LNCaP clone FGC (cell line): ENCODE data around the gene CYFIP1.
A peak's percentile ranks its signal among the peaks of the same experiment; 100 is the strongest.

Experiments
- DNase-seq: peaks from one replicate; pipeline ENCODE4 v3.0.0-alpha.2; 2011; ENCODE audit warnings: low read depth
- H3K4me3 ChIP-seq: 2 replicates; pipeline ENCODE4 v1.5.1; 2011; ENCODE audit warnings: mild to moderate bottlenecking, low read depth, low read length, control low read depth
- CTCF ChIP-seq: IDR thresholded peaks from 2 replicates; pipeline ENCODE4 v1.5.1; 2012; ENCODE audit warnings: mild to moderate bottlenecking; ENCODE audit not compliant: control insufficient read depth, insufficient read depth; ENCODE audit errors: extremely low read depth

Gene CYFIP1

GRCh38 chr15:22979238-22980188 lies 655 bp downstream of the CYFIP1 start:
- TF ChIP-seq CTCF: no peak
- H3K4me3 ChIP-seq: peak overlapping the region; percentile 84
- no peak for DNase-seq

- peak overlapping the region; percentile 84 for H3K4me3 ChIP-seq
- DNase-seq: no peak
- TF ChIP-seq CTCF: no peak
Measured at GRCh38 chr15:22978691-22979237, 1.4 kb downstream of the CYFIP1 start.

GRCh38 chr15:22974745-22975144 lies 5.4 kb downstream of the CYFIP1 start:
- no peak for TF ChIP-seq CTCF
- no peak for DNase-seq
- H3K4me3 ChIP-seq: no peak overlapping the region

GRCh38 chr15:22973987-22974386 lies 6.2 kb downstream of the CYFIP1 start:
- TF ChIP-seq CTCF: no peak
- no peak overlapping the region for H3K4me3 ChIP-seq
- DNase-seq: no peak

GRCh38 chr15:22973286-22973685 lies 6.9 kb downstream of the CYFIP1 start:
- H3K4me3 ChIP-seq: no peak overlapping the region
- no peak for DNase-seq
- TF ChIP-seq CTCF: no peak

- DNase-seq: no peak
- TF ChIP-seq CTCF: no peak
- H3K4me3 ChIP-seq: no peak overlapping the region
Measured at GRCh38 chr15:22969489-22969888, 10.7 kb downstream of the CYFIP1 start.
